GM18507 (cell line): ENCODE results near the gene ZFHX2.
A peak's percentile ranks its signal among the peaks of the same experiment; 100 is the strongest.

Source experiments
- DNase-seq: peaks from one replicate; pipeline ENCODE4 v3.0.0; 2011; ENCODE audit warnings: low read depth; ENCODE audit not compliant: insufficient read length; ENCODE audit errors: extremely low spot score
- FAIRE-seq: peaks from 2 replicates; lab custom pipeline; 2011; peaks lifted over from hg19 to GRCh38; lab: Jason Lieb, UNC

The ZFHX2 gene

DNA sequence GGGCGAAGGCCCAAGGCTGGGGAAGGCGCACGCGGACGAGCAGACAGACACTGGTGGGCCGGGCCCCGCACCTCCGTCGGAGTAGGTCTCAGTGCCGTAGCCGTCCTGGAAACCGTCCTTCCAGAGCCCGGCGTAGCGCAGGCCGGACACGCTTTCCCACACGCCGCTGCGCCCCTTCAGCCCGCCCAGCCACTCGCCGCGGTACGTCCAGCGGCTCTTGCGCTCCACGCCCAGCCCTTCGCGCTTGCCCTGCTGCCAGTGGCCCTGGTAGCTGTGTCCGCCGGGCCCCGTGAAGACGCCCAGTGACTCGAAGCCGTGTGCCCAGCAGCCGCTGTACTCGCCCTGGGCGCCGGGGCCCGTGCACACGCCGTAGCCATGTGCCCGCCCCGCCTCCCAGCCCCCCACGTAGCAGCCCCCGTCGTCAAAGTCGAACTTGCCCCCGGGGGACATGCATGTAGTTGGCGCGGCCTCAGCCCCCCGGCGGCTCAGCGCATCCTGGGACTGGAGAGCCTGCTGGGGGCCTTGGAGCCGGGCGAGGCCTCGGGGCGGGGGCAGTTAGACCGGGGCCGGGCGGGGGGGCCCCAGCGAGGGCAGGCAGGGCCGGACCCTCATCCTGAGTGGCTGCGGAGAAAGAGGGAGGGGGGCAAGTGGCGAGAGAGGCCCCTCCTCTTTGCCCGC, 25.6 kb upstream of the ZFHX2 start:
- no peak for FAIRE-seq

GRCh38 chr14:23573384-23574015, 21.9 kb upstream of the ZFHX2 start:
- FAIRE-seq: no peak
- DNase-seq: no peak

More for the DNA sequence above, 25.6 kb upstream of the ZFHX2 start:
- no peak for DNase-seq

DNA sequence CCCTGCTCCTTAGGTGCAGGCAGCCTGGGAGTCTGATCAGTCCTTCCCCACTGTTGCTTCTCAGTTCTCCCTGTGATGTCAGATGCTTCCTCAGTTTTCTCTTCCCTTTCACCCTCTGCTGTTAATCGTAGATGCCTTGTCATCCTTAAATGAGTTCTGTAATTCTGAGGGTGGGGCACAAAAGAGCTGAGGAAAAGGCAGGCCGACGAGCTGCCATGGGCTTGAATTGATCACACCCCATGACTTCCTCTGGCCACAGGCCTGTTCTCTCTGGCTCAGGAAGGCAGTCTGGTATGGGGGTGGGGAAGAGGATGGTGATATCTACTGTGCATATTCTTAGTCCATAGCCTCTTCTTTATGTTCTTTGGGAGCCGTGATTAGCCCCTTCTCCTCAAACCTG, 21.3 kb upstream of the ZFHX2 start:
- FAIRE-seq (no peak), DNase-seq (no peak)

GRCh38 chr14:23572524-23572828, 20.9 kb upstream of the ZFHX2 start:
- FAIRE-seq (no peak), DNase-seq (no peak)

- no peak for FAIRE-seq
- DNase-seq: no peak
These were observed 20.3 kb upstream of the ZFHX2 start for GRCh38 chr14:23571701-23572523.

DNA sequence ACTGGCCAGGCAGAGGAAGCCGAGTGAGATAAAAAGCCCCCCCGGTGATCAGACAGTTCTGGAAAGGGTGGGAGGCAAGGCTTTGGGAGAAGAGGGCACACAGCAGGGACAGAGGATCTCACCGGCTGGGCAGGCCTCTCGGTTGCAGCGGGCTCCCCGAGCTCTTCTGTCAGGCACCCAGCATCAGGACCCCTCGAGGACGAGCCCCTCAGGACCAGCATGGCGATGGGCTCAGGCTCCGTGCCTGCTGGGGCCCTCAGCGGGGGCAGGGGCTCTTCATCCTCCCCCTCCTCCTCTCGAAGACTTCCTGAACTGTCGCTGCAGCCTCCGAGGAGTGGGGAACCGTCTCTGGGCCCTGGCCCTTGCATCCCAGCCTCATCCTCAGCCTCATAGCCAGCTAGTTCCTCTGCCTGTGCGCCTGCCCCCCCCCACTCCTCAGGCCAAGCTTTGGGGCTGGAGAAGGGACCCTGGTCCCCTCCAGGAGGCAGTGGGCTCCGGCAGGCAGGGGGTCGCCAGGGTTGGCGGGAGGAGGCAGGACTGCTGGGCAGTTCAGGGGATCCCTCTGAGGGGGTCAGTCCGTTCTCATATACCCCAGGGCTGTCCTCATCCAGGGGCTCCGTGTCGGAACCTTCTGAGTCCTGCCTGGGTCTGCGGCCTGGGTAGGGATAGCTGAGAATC, 19.4 kb upstream of the ZFHX2 start:
- FAIRE-seq: no peak
- no peak for DNase-seq

GRCh38 chr14:23569443-23570151, 18.0 kb upstream of the ZFHX2 start:
- FAIRE-seq (no peak), DNase-seq (no peak)

GRCh38 chr14:23568600-23569331, 17.2 kb upstream of the ZFHX2 start:
- FAIRE-seq: peak; percentile 47
- no peak for DNase-seq

DNA sequence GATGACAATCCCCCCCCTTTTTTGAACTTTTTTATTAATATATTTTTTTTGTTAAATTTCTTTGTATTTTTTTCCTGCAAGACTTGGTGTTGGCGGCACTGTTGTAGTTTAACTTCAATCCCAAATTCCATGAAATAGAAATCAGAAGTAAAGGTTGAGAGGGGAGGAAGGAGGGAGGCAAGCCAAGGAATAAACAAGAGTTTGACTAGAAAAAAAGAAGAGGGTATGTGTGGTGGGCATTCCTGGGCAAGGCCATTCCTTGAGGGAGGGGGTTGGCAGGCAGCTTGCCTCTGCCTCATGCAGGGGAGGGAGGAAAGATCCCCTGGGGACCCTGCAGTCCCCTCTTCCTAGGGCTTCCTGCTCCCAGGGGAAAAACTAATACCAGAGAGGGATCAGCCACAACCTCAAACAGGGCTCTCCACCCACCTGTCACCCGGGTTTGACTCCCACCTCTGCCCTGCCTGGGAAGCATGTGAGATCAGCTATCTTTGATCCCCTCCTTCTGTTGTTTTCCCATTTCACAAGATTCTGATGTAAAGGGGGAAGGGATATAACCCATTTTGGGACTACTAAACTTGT, 16.5 kb upstream of the ZFHX2 start:
- FAIRE-seq: no peak
- no peak for DNase-seq

DNA sequence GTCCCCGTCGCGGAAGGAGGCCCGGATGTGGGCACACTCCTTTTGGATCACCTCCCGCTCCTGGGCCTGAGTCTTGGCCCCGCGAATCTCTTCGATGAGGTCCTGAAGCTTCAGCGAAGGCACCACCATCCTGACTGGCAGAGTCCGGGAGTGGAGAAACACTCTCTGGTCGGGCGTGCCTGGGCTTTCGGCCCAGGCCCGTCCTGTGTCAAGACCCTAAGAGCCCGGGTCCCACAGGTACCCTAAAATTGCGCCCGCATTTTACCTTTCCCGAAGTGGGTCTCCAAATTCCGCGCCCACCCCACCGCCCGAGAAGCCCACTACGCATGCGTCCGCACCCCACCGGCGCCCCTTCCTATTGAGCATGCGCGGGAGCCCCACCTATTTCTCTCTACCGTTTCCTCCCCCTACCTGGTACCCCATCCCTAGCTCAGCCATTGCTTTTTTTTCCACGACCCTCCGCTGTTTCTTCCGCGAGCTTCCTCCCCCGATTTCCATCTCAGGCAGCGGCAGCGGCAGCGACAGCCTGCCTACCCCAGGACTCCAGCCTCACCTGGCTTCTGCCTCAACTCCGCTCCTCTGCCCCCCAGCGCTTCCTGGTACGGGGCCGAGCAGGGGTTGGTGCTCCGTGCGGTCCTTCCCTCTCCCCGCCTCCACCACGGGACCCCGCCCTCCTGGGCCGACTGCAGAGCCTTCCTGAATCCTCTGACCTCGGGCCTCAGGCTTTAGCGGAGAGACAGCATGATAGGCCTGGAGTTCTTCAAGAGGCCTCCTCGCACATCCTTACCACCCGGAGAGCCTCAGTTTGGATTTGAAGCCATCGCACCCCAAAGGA, 15.8 kb upstream of the ZFHX2 start, which contains the start of gene AP1G2:
AP1G2 (minus strand) TSS at position 606 of the 835 bp plus-strand sequence; CDS start at position 129, 477 bp downstream.
- peak; percentile 91 for FAIRE-seq
- peak; percentile 88 for DNase-seq

GRCh38 chr14:23566778-23567185, 15.2 kb upstream of the ZFHX2 start:
- FAIRE-seq: peak; percentile 21

DNA sequence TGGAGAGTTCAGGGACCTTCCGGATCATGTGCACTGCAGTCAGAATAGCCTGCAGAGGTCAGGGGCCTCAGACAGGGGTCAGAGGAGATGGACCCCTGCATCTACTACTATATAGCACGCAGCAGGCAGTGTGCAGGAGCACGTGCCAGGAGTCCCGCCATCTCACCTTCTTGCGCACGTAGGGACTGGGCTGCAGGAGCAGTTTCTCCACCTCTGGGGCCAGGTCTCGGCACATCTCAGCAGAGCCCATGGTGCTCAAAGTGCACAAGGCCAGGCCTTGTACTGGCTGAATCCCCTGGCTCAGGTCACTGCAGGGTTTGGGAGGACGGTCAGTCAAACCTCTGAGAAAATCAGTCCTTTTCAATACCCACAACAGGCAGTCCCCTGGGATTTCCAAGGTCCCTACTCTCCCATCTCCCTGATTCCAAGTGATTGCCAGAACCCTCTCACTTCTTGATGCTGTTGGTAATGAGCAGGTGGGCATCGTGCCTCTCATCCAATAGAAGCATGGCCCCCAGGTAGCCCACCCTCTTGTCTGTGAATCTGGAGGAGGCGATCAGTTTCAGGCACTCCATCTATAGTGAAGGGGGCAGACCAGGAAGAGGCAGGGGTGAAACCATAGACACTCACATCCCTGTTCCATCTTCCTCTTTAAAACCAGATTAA, 14.7 kb upstream of the ZFHX2 start:
- FAIRE-seq: no peak
- no peak for DNase-seq

More at GRCh38 chr14:23566778-23567185, 15.2 kb upstream of the ZFHX2 start:
- no peak for DNase-seq

DNA sequence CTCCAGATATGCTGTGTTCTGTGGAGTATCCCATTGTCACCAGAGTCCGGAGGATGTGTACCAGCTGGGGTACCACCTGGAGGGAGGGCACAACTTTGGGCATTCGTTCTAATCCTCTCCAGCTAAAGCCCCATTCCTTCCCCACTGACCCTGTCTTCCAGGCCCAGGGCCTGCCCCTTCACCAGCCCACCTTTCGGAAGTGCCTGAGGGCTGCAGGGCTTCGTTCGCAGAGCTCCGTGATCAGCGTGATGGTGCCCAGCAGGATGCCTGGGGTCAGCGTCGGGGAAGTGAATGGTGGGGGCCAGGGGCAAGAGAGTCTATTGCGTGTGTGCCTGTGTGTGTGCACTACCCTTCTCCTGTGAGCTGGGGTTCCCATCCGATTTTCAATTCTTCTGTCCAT, 14.1 kb upstream of the ZFHX2 start:
- FAIRE-seq (no peak), DNase-seq (no peak)

GRCh38 chr14:23564876-23565275, 13.3 kb upstream of the ZFHX2 start:
- no peak for FAIRE-seq
- no peak for DNase-seq

DNA sequence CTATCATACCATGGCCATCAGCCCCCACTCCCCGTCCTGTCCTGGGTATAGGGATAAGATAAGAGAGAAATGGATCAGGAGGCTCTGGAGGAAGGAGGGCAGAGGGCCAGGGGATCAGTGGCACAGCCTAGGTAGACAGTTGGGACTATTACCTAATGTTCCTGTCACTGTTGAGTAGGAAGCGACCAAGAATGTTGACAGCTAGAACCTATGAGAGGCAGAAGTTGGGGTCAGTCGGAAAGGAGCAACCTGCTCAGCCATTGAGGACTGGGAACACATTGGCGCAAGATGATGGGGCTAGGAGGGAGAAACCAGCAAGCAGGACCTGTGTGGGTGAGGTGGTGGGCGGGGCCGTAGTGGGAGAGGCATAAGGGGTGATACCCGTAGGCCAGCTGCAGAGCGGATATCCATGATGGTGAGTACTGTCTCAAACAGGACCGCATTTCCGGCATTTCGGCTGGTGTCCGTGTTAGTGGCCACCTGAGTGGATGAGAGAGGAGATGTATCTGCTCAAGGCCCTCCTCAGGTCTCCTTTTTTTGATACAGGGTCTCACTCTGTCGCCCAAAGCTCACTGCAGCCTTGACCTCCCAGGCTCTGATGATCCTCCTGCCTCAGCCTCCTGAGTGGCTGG, 12.7 kb upstream of the ZFHX2 start:
- DNase-seq (no peak), FAIRE-seq (no peak)

GRCh38 chr14:23563473-23564180, 12.1 kb upstream of the ZFHX2 start:
- no peak for FAIRE-seq

More at GRCh38 chr14:23563473-23564180, 12.1 kb upstream of the ZFHX2 start:
- no peak for DNase-seq
